GM19328 (cell line): Measurements from ENCODE around the gene OR6C76.
"Not testable (repeated sequence)": the region's sequence is repeated elsewhere in the genome, so short reads cannot be mapped to it uniquely, and the experiment has no call there.

Experiments
- ATAC-seq: cut with Tn5 transposase; IDR thresholded peaks from one replicate; pipeline ENCODE4 v1.9.1; 2021; ENCODE audit warnings: mild to moderate bottlenecking, moderate library complexity; ENCODE audit not compliant: unreplicated experiment

The OR6C76 gene

DNA sequence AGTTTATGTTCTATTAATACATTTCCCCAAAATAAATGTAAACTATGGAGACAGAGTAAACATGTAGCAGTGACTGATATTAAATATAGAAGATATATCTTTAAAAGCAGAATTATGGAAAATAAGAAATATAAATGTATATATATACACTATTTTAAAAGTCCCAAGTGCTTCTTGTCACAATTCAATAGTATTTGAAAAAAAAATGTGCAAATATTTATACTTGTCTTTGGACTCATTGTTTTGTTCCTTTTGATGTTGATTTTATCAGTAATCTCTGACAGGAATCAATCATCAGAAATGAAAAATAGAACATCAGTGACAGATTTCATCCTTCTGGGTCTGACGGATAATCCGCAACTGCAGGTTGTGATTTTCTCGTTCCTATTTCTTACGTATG is at the start of gene OR6C76:
OR6C76 (plus strand) TSS at position 301 of the 400 bp plus-strand sequence; CDS start at position 301, 0 bp downstream.
- no peak for ATAC-seq

DNA sequence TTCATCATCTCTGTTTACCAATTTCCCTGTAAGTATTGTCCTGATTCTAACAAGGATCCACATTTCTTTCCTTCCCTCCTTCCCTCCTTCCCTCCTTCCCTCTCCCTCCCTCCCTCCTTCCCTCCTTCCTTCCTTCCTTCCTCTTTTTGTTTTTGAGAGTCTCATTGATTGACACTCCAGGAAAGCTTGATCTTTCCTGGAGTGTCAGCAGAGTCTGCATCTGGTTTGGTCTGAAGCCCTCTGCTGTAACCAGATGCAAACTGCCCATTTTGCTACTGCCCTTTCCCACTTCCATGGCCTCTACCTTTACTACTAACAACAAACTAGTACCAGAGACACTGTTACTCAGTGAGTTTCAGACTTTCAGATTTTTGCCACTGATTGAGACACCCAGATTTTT is 40.2 kb upstream of the OR6C76 start:
- no peak for ATAC-seq

DNA sequence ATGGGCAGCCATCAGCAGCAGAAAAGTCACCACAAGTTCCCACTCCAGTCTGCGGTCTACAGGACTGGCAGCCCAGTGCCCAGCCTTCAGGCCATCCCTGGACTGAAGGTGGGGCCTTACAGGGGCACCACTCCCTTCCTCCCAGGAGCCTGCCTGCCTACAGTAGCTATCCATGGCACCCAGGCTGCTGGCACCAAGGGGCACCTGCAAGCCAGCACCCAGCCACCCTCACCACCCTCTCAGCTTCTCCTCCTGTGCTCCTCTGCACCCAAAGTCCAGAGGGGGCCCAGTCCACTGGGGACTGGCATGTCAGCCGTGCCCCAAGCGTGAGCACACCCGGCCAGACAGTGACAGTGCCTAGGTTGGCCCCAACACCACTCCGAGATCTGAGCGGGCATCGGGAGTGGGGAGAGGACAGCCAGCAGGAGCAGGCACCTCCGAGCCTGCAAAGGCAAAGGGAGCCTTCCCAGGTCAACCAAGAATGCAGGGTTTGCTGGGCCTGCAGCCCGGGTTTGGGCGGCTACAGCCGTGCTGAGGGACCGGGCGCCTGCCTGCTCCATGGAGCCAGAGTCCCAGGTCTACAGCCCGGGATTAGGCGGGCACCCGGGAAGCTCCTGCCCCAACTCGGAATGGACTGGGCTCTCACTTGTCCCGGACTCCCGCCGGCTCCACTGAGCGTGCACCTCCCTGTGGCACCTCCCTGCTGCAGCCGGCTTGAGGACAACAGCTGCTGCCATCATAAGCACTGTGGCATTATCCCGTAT is 33.8 kb upstream of the OR6C76 start:
- ATAC-seq, result no peak

DNA sequence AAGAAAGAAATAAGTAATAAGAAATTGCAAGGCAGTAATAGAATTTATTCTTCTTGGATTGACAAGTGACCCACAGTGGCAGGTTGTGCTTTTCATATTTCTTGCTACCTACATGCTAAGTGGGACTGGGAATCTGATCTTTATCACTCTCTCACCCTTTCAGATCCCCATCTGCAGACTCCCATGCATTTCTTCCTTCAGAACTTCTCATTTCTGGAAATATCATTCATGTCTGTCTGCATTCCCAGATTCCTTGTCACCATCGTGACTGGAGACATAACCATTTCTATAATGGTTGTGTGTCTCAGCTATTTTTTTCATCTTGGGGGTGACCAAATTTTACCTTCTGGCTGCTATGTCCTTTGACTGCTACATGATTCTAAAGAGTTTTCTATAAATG is 29.7 kb upstream of the OR6C76 start:
- ATAC-seq, result no peak

DNA sequence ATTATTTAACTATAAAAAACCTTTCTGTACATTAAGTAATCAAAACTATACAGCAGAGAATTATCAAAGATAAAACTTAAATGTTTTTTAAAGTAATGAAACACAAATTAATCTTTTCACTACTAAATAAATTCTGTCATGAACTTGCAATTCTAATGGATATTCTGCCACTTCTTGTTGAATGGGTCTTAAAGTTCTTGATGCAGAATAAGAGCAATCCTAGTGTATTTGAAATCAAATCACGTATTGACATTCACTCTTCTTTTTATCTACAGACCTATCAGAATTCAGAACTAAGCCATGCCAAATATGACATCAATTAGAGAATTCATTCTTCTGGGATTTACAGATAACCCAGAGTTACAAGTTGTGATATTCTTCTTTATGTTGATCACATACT is 25.8 kb upstream of the OR6C76 start, which contains the start of gene OR6C65:
OR6C65 (plus strand) TSS at position 301 of the 400 bp plus-strand sequence; CDS start at position 301, 0 bp downstream.
- ATAC-seq, result no peak

DNA sequence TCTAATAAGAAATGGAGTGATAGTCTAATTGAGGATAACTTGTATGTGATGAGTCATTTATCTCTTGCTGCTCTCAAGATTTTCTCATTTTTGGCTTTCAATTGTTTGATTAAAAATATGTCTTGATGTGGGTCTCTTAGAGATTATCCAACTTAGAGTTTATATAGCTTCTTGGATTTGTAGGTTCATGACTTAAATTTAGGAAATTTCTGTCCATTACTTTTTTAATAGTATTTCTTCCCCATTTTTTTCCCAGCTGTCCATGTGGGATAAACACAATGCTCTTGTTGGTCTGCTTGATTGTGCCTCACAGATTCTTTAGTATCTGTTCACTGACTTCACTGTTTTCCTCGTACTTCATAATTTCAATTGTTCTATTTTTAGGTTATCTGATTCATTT is 18.2 kb upstream of the OR6C76 start:
- no peak for ATAC-seq

DNA sequence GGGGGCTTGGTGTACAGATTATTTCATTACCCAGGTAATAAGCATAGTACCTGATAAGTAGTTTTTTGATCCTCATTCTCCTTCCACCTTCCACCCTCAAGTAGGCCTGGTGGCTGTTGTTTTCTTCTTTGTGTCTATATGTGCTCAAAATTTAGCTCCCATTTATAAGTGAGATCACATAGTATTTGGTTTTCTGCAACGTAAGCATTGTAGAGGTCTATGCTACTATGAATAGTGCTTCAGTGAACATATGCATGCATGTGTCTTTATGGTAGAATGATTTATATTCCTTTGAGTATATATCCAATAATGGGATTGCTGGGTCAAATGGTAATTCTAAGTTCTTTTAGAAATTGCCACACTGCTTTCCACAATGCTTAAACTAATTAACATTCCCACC is 16.9 kb upstream of the OR6C76 start:
- not testable (repeated sequence) for ATAC-seq

DNA sequence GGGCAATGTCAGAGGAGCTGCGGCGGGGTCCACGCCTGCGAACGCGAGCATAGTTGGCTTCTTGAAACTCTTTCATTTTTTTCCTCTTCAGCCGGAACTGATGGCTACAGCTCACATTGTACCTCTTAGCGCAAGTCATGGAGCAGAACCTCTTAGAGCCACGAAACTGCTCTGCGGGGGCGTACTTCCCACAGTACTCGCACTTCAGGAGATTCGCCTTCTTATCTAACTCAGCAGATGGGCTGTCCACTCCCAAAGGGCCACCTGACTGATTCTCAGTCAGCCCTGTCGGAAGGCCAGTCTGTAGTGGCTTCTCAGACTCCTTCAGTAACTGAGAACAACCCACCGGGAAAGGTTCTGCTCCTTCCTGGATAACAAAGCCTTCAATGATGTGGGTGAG is 13.9 kb upstream of the OR6C76 start:
- ATAC-seq, result not testable (repeated sequence)

DNA sequence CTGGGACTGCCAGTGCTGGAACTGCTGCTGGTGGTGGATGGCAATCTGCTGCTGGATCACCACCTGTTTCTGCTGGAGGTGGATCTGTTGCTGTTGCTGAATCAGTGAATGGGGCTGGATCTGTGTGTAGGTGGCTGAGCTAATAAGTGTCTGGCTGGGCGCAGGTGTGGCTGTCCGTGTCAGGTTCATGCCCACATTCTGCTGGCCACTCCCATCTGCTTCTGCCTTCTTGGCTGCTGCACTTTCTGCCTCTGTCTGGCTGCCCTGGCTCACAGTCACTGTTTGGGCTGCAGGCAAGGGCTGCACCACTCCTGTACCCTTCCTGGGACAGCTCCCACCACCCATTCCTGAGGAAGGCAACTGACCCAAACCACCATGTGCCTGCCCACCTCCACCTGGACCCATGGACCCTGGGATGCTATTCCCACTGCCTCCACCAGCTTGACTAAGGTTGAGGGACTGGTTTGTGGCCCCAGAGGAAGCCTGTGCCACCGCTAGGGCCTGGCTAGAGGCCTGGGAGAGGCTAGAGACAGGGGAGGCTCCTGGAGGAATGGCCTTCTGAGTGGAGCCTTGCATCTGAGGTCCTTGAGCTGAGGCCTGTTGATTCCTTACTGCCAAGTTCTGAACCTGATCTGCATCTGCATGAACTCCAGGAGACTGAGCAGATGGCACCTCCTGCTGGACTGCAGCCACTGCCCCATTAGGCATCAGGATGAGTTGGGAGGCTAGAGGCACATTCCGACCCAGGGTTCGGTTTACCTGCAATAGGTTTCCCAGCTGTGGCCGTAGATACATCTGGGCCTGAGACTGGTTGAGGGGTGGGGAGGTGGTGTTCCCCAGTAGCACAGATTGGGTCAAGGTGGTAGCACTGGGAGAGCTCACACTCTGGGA is 12.3 kb upstream of the OR6C76 start:
- not testable (repeated sequence) for ATAC-seq

DNA sequence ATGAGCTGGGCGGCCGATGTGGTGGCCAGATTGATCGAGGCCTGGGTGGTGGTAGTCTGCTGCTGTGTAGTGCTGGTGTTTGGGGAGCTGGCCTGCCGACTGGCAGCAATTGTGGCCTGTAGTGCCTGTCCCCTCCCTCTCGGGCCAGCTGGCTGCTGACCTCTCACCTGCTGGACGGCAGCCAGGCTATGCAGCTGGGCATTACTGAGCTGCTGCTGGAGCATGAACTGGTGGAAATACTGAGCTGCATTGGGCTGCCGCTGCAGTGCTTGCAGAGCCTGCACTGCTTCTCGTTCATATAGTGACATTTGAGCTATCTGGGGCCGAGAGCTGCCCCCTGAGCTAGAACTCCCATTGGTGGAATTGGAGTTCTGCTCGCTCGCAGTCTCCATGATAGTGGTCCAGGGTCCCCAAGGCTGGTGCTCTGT is 11.6 kb upstream of the OR6C76 start:
- not testable (repeated sequence) for ATAC-seq

DNA sequence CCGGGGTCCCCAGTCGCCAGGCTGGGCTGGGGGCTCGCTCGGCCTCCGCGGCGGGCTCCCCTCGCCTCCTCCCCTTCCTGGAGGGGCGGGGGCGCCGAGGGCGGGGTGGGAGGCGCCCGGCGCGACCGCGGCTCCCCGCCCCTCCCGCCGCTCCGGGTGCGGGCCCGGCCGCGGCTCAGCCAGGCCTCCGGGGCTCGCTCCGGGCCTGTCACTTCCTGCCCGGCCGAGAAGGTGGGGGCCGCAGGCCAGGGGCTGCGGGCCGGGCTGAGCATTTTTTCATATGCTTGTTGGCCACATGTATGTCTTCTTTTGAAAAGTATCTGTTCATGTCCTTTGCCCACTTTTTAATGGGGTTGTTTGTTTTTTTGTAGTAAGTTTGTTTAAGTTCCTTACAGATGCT is 11.2 kb upstream of the OR6C76 start:
- ATAC-seq, result not testable (repeated sequence)

DNA sequence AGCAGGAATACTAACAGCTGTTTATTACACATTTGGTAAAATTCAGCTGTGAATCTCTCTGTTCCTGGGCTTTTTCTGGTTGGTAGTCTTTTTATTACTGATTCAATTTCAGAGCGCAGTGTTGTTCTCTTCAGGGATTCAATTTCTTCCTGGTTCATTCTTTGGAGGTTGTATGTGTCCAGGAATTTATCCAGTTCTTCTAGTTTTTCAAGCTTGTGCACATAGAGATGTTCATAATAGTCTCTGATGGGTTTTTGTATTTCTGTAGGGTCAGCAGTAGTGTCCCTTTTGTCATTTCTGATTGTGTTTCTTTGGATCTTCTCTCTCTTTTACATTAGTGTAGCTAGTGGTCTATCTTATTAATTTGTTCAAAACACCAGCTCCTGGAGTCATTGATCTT is 9.1 kb upstream of the OR6C76 start:
- no peak for ATAC-seq

DNA sequence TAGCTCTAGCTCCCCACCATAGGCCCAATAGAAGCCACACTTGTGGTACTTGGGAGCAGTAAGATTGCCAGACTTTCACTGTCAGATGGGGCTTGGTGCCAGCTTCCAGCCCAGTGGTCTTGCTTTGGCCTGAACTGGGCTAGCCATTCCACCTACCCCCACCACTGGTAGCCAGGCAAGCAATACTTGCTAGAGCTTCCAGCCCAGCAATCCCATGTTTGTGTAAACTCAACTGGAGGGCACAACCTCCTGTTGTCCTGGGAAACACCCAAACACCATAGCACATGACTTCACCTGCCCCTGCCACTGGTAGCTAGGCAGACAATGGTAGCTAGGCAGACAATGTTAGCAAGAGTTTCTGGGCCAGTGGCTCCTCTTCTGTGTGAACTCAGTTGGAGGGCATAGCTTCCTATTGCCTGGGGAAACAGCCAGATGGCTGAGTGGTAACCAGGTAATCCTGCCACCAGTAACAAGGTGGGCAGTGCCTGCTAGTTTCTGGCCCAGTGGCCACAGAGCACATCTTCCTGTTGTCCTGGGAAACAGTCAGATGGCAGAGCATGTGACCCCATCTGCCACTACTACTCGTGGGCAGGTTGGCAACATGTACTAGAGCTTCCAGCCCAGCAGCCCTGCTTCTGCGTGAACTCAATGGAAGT is 5.6 kb upstream of the OR6C76 start:
- no peak for ATAC-seq

DNA sequence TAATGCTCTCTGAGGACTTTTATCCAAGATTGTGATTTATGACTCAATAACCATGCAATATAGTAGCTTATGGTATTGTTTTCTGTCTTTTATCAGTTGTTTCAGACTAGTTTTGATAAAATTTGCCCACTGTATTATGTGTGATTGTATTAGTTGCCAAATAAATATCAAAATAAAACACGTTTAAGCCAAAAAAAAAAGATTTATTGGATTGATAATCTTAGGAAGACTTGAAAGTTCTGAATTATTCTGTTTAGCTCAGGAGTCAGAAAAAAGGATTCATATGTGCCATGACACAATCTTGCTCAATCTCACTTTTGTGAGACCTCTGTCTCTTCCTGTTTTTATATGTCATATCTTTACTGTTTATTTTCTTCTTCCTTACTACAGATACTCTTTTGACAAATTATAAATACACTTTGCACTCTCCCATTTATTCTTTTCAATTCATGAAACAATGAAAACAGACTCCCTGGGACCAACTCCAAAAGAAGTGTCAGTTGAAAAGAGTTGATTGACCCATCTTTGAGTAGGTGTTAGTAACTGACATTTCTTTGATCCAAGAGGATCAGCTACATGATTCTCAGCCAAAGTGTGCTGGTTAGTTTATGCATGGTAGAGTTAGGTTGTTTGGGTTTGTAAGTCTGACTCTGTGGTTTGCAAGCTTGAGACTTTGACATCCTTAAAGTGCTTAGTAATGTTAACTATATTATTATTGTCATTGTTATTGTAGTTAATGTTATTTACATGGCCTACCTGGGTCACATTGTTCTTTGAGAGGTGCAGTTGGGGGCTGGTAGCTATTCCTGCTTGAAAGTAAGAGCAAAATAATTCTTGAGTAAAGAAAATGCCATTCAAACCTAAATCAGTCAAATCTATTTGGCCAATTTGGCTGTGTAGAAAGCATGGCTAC is 2.5 kb downstream of the OR6C76 start:
- ATAC-seq, result no peak

DNA sequence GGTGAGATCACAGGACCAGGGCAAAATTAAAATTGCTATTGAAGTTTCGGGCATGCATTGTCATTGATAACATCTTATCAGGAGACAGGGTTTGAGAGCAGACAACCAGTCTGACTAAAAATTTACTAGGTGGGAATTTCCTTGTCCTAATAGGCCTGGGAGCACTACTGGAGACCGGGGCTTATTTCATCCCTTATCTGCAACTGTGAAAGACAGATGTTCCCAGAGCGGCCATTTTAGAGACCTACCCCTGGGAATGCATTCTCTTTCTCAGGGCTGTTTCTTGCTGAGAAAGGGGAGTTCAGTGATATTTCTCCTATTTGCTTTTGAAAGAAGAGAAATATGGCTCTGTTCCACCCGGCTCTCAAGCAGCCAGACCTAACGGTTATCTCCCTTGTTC is 15.2 kb downstream of the OR6C76 start:
- ATAC-seq, result not testable (repeated sequence)

DNA sequence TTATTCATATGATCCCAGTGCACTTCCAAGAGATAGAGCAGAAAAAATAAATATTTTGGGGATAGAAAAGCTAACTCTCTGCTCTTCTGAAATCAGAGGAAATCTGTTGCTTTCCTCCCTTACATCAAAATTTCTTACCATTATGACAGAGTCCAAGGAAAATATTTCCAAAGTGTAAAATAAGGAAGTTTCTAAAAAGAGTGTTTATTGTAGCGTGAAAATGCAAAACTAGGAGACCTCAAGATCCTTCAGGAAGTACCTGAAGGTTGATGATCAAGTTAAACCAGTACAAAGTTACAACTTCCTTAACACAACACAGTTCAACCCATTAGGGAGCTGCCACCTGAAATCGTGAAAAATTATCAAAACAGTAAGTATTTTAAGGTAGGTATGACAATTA is 17.7 kb downstream of the OR6C76 start, which contains the start of gene OR6C2:
OR6C2 (plus strand) TSS at position 301 of the 400 bp plus-strand sequence. CDS start 8,138 bp downstream, outside the sequence.
- ATAC-seq, result no peak

DNA sequence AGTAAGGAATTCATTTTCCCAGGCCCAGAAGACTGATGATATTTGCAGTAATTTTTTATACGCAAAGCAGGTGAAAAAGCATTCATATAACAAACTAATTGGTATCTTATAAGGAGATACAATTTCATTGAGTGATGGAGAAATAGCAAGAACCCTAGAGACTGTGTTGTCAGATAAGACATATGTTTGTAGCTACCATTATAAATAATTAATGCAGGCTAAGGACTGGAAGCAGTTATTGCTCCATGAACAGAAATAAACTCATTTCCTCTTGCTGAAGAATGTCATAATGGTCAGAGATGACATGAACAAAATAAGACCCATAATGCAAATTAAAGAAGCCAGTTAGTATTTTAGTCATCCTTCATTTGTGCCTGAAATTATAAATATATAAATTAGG is 19.3 kb downstream of the OR6C76 start:
- ATAC-seq, result no peak

DNA sequence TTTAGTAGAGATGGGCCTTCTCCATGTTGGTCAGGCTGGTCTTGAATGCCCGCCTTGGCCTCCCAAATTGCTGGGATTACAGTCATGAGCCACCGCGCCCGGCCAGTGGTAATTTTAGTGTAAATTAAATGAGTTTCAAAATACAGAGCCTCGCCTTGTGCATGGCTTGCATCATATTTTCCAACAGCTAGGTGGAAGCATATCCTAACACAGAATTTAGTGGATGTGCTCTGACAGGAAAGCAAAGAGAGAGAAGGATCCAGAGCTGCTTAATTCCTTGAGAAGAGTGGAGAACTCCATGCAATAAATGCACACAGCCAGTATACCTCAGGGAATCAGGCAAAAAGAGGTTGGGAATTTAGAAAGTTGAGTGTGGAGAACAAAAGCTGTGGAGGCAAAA is 20.3 kb downstream of the OR6C76 start:
- ATAC-seq, result no peak

DNA sequence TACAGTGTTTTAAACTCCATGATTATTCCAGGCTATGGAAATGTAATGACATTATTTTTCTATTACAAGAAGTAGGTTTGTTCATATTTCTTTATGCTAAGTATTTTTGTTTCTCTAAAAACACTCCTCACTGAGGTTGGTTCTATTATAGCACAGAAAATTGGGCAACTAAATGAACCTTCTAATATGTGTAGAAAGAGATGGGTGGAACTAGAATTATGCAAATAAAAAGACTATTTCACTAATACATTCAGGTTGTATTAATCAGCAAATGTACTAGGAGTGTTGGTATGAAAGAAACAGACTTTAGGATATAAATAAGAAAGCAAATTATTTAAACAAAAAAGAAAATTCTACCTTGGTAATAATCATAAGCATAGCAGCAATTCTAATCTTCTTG is 22.8 kb downstream of the OR6C76 start:
- ATAC-seq, result no peak

DNA sequence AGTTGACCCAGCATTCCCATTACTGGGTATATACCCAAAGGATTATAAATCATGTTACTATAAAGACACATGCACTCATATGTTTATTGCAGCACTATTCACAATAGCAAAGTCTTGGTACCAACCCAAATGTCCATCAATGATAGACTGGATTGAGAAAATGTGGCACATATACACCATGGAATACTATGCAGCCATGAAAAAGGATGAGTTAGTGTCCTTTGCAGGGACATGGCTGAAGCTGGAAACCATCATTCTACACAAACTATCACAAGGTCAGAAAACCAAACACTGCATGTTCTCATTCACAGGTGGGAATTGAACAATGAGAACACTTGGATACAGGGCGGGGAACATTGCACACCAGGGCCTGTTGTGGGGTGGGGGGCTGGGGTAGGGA is 38.9 kb downstream of the OR6C76 start:
- ATAC-seq, result not testable (repeated sequence)
